Measurements from ENCODE around the gene MECR.

DNA sequence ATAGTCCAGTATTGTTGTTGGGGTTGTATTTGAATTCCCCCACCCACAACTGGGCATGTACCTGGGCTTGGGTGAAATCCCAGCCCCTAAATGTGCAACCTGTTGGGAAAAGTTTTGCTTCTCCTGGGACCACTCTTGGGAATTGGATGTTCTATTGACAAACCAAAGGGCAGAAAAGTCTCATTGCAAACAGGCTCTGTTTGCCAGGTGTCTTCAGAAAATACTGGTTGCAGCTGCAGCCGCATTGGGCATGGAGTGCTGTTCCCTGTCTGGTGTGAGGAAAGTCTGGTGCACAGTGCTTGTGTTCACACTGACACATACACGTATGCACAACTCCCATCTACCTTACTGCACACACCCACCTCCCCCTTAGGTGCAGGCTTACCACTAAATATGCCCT is 17.7 kb upstream of the MECR start:
- TF ChIP-seq, protein P1, sequence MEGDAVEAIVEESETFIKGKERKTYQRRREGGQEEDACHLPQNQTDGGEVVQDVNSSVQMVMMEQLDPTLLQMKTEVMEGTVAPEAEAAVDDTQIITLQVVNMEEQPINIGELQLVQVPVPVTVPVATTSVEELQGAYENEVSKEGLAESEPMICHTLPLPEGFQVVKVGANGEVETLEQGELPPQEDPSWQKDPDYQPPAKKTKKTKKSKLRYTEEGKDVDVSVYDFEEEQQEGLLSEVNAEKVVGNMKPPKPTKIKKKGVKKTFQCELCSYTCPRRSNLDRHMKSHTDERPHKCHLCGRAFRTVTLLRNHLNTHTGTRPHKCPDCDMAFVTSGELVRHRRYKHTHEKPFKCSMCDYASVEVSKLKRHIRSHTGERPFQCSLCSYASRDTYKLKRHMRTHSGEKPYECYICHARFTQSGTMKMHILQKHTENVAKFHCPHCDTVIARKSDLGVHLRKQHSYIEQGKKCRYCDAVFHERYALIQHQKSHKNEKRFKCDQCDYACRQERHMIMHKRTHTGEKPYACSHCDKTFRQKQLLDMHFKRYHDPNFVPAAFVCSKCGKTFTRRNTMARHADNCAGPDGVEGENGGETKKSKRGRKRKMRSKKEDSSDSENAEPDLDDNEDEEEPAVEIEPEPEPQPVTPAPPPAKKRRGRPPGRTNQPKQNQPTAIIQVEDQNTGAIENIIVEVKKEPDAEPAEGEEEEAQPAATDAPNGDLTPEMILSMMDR (IDR thresholded peaks at IDR 0.05): no peak
- TF ChIP-seq POLR2A (IDR thresholded peaks at IDR 0.05): no peak

Measured in uterus (tissue), 2 donors.